G401 (cell line): ENCODE results near the gene JAKMIP1. TPM values are rescaled to one million over a fixed set of nuclear protein-coding genes. Genes with fewer than 3 reads are reported as not detected.

Experiments used
- DNase-seq: peaks from one replicate; pipeline ENCODE4 v3.0.0-alpha.2; 2015; ENCODE audit warnings: low spot score
- in situ Hi-C: cut with HindIII; loops from 2 replicates; pipeline ENCODE4 v1.10.0; 2016; ENCODE audit warnings: low sequenced_read_pairs, mixed read lengths
- total RNA-seq: library from RNA; depleted of rRNA; stranded (reverse); fragments of >200 nt; shearing (Covaris generic); gene quantifications from 2 replicates; pipeline ENCODE4 v1.2.3, GENCODE V29; 2014

Gene JAKMIP1
- total RNA-seq, 1 experiment from 2014 or later = not detected

GRCh38 chr4:6059375-6059805 lies 141.0 kb downstream of the JAKMIP1 start:
- DNase-seq = no peak
- in situ Hi-C loops = no loop called here

GRCh38 chr4:6058531-6059374 lies 141.6 kb downstream of the JAKMIP1 start:
- in situ Hi-C loops = no loop called here
- no peak for DNase-seq

GRCh38 chr4:6056976-6057766 lies 143.2 kb downstream of the JAKMIP1 start:
- in situ Hi-C loops = no loop called here
- no peak for DNase-seq

GRCh38 chr4:6055436-6055835 lies 144.9 kb downstream of the JAKMIP1 start:
- DNase-seq = no peak
- in situ Hi-C loops = no loop called here

GRCh38 chr4:6055030-6055429 lies 145.3 kb downstream of the JAKMIP1 start:
- in situ Hi-C loops = no loop called here
- no peak for DNase-seq

GRCh38 chr4:6054162-6054922 lies 146.0 kb downstream of the JAKMIP1 start:
- in situ Hi-C loops = no loop called here

GRCh38 chr4:6052679-6053078 lies 147.7 kb downstream of the JAKMIP1 start:
- in situ Hi-C loops = no loop called here
- no peak for DNase-seq

More at GRCh38 chr4:6054162-6054922, 146.0 kb downstream of the JAKMIP1 start:
- DNase-seq = no peak

- DNase-seq = no peak
- in situ Hi-C loops = no loop called here
Observed at GRCh38 chr4:6050551-6050950, 149.8 kb downstream of the JAKMIP1 start.

GRCh38 chr4:6049985-6050384 lies 150.4 kb downstream of the JAKMIP1 start:
- in situ Hi-C loops = no loop called here

GRCh38 chr4:6049278-6049677 lies 151.1 kb downstream of the JAKMIP1 start:
- DNase-seq = no peak
- in situ Hi-C loops = no loop called here

More at GRCh38 chr4:6049985-6050384, 150.4 kb downstream of the JAKMIP1 start:
- no peak for DNase-seq

- in situ Hi-C loops = no loop called here
Observed at GRCh38 chr4:6048537-6048936, 151.8 kb downstream of the JAKMIP1 start.

GRCh38 chr4:6047130-6047673 lies 153.1 kb downstream of the JAKMIP1 start:
- in situ Hi-C loops = no loop called here
- DNase-seq = no peak

More at GRCh38 chr4:6048537-6048936, 151.8 kb downstream of the JAKMIP1 start:
- no peak for DNase-seq

- in situ Hi-C loops = no loop called here
- no peak for DNase-seq
Observed at GRCh38 chr4:6046526-6047129, 153.7 kb downstream of the JAKMIP1 start.

- in situ Hi-C loops = no loop called here
- no peak for DNase-seq
Observed at GRCh38 chr4:6044805-6045204, 155.5 kb downstream of the JAKMIP1 start.

GRCh38 chr4:6044276-6044675 lies 156.1 kb downstream of the JAKMIP1 start:
- in situ Hi-C loops = no loop called here
- no peak for DNase-seq

GRCh38 chr4:6043843-6044242 lies 156.5 kb downstream of the JAKMIP1 start:
- in situ Hi-C loops = no loop called here

GRCh38 chr4:6043188-6043587 lies 157.2 kb downstream of the JAKMIP1 start:
- DNase-seq = no peak
- in situ Hi-C loops = no loop called here

More at GRCh38 chr4:6043843-6044242, 156.5 kb downstream of the JAKMIP1 start:
- DNase-seq = no peak

- no peak for DNase-seq
- in situ Hi-C loops = no loop called here
Observed at GRCh38 chr4:6042293-6043063, 157.9 kb downstream of the JAKMIP1 start.
